ENCODE measurements around the gene C16orf74. TPM values are rescaled to one million over a fixed set of nuclear protein-coding genes. Genes with fewer than 3 reads are reported as not detected.
A peak's percentile ranks its signal among the peaks of the same experiment; 100 is the strongest.

C16orf74 gene
- total and polyA plus RNA-seq, 2 of the 13 experiments (the other 11 are each of a cell fraction or from before 2014, with no cell fraction given) = 0.13 to 0.29 TPM

DNA sequence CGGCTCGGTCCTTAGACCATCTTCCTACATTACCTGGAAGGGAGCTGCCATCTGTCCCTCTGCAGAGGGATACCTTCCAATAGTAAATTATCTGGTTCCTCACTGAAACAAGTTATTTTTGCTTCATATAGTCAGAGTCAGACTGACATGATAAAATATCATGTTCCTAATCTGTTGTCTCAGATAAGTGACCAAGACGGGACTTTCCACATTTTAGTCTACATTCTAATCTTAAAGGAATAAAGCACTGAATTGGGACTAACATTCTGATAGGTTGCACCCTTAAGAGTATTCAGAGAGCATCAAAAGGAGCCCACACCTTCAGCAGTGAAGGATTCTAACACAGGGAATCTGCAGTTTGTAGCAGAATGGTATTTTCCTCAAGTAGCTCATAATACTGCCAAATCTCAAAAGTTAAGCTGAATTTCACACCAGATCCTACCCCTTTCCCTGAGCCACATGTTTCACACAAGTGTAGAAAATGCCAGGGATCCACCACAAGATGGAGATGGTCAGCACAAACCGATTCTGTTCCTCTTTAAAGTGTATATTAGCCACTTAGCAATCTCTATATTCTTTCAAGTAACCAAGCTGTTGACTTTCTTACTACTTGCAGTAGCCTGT lies 75.5 kb downstream of the C16orf74 start:
- H3K4me1 ChIP-seq (ENCODE audit: insufficient read depth, low read length) = no peaks in the 10 kb centered on the region
- no peak overlapping the region for H3K4me2 ChIP-seq (ENCODE audit: low read depth, low read length)
- in situ Hi-C loops (cut with HindIII; ENCODE audit: extremely low pct_ligation_motif_present, low pct_unique_long_range_greater_than_20kb) = no loop called here
- H4K20me1 ChIP-seq (ENCODE audit: insufficient read depth, low read length) = no peaks in the 10 kb centered on the region; the same call in 1 of the 2 replicates
- no peak overlapping the region for H3K4me3 ChIP-seq (replicated peaks in 1 of 3; ENCODE audit: insufficient read depth in 1 of 3, low read depth in 2 of 3, low read length in 3 of 3)
- DNase-seq (ENCODE audit: low spot score) = peak; percentile 38
- ChIA-PET POLR2A (no interaction called here), CTCF (ENCODE audit: low intra/inter-chr PET ratio, low total read pairs) (interaction anchor here (2.4 kb wide), 1 partner anchor 43 kb away, joined by 18 read pairs; no protein-coding TSS in a partner anchor)
- FAIRE-seq = peak; percentile 70
- no TSS peak for BruUV-seq (replicated peaks)
- H3K36me3 ChIP-seq (replicated peaks in 1 of 2; ENCODE audit: control insufficient read depth in 1 of 2, insufficient read depth in 2 of 2, low read length in 2 of 2) = peaks cover 33 to 89% of the 10 kb centered on the region in 2 experiments
- no peak for TF ChIP-seq MAFK (conservative IDR thresholded peaks at IDR 0.05 in 1 of 2, IDR thresholded peaks at IDR 0.05 in 1 of 2; ENCODE audit: low read length in 2 of 2)
- TF ChIP-seq POLR2AphosphoS5 (IDR thresholded peaks at IDR 0.05; ENCODE audit: low read depth, low read length) = 0 out of 2 replicates have a peak, but pooled peaks have one; percentile 25
- TF ChIP-seq STAG1 (CRISPR knock-in tag; IDR thresholded peaks at IDR 0.05) = peak; percentile 23; the same call in 1 of the 2 replicates
- 0 out of 2 replicates have a peak, but pooled peaks have one; percentile 48 for TF ChIP-seq PAF1 (CRISPR knock-in tag; IDR thresholded peaks at IDR 0.05)
- TF ChIP-seq, protein P1, sequence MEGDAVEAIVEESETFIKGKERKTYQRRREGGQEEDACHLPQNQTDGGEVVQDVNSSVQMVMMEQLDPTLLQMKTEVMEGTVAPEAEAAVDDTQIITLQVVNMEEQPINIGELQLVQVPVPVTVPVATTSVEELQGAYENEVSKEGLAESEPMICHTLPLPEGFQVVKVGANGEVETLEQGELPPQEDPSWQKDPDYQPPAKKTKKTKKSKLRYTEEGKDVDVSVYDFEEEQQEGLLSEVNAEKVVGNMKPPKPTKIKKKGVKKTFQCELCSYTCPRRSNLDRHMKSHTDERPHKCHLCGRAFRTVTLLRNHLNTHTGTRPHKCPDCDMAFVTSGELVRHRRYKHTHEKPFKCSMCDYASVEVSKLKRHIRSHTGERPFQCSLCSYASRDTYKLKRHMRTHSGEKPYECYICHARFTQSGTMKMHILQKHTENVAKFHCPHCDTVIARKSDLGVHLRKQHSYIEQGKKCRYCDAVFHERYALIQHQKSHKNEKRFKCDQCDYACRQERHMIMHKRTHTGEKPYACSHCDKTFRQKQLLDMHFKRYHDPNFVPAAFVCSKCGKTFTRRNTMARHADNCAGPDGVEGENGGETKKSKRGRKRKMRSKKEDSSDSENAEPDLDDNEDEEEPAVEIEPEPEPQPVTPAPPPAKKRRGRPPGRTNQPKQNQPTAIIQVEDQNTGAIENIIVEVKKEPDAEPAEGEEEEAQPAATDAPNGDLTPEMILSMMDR (CRISPR knock-in tag; IDR thresholded peaks at IDR 0.05) = peak; percentile 50
- TF ChIP-seq RBM22 (optimal IDR thresholded peaks at IDR 0.05; ENCODE audit: low read length) = peak; percentile 93
- no peak for TF ChIP-seq HNF4G (IDR thresholded peaks at IDR 0.05; ENCODE audit: borderline replicate concordance, low read depth, low read length)
- no peak for TF ChIP-seq HNF4G (CRISPR knock-in tag; IDR thresholded peaks at IDR 0.05; ENCODE audit: borderline replicate concordance, low read depth)
- no peaks in the 10 kb centered on the region for H3K9me3 ChIP-seq (ENCODE audit: low read length)
- peak; percentile 29; the same call in 2 of the 3 replicates for ATAC-seq
- intact Hi-C loops (cut with micrococcal nuclease; ENCODE audit: unreplicated experiment) = loop anchor here (1.0 kb wide), 1 partner anchor 43 kb away; no protein-coding TSS in a partner anchor
- H2AFZ ChIP-seq (ENCODE audit: low read length) = no peak overlapping the region
- H3K79me2 ChIP-seq (ENCODE audit: insufficient read depth, low read length) = no peaks in the 10 kb centered on the region
- H3K9ac ChIP-seq (ENCODE audit: insufficient read depth, low read depth, low read length) = no peak overlapping the region
- no peaks in the 10 kb centered on the region for H3K27me3 ChIP-seq (ENCODE audit: control insufficient read depth in 1 of 2, insufficient read depth in 2 of 2, low read length in 2 of 2)
- WGBS (ENCODE audit: low lambda C conversion rate) = 78% methylated on average over 4 of the region's 4 CpGs
- no peak overlapping the region for H3K27ac ChIP-seq (ENCODE audit: extremely low read length, insufficient read depth, low read length)
